Cerebellar nuclear complex (tissue), 1 donor: ENCODE data around the gene SMIM44.

Experiments used
- DNase-seq, 2 experiments: peaks; one replicate each; lab custom pipeline; 2025; lab: John Stamatoyannopoulos, UW

SMIM44 gene

DNA sequence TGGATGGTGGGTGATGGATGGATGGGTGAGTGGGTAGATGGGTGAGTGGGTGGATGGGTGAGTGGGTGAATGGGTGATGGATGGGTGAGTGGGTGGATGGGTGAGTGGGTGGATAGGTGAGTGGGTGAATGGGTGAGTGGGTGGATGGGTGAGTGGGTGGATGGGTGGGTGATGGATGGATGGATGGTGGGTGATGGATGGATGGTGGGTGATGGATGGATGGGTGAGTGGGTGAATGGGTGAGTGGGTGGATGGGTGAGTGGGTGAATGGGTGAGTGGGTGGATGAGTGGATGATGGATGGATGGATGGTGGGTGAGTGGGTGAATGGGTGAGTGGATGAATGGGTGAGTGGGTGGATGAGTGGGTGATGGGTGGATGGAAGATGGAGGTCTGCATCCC lies 5.7 kb downstream of the SMIM44 start:
- no peak for DNase-seq

- no peak for DNase-seq
Measured at GRCh38 chr19:3476830-3477229, 6.4 kb downstream of the SMIM44 start.

GRCh38 chr19:3475449-3475848 lies 7.8 kb downstream of the SMIM44 start:
- no peak for DNase-seq

- no peak for DNase-seq
Measured at GRCh38 chr19:3474614-3475013, 8.6 kb downstream of the SMIM44 start.

DNA sequence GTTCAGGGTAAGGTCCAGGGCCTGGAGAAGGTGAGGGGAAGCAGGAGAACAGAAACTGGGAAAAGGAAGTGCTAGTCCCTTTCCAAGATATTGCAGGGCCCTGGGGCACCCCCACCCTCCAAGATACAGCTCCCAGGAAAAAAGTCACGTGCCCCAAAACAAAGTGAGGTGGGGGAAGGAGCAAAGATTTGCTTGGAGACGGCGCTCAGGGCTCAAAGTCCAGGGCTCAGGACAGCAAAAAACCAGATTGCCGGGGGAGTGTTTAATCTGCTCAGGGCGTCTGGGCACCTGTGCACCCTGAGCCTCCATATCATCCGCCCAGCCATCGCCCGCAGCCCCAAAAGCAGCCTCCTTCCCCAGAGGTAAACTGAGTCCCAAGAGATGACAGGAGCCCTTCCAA lies 9.2 kb downstream of the SMIM44 start:
- no peak for DNase-seq

- no peak for DNase-seq
Measured at GRCh38 chr19:3471954-3472655, 11.1 kb downstream of the SMIM44 start.

GRCh38 chr19:3470500-3471128 lies 12.6 kb downstream of the SMIM44 start:
- DNase-seq, result no peak

- DNase-seq, result no peak
Measured at GRCh38 chr19:3469638-3470499, 13.4 kb downstream of the SMIM44 start.

DNA sequence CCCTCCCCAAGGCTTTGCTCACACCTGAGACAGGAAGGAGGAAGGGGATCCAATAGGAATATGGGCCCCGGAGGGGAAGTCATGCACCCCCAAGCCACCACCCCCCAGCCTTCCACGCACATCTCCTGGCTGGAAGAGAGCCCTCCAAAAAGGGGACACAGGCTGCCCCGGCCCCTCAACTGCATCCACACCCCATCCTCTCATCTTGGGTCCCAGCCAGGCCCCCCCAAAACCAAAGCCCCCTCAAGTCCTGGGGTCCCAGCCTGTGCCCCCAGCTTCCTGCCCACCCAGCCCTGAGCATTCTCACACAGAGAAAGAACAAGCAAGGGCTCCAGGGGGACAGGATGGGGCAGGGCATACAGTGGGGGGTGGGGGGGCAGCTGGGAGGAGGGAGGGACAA lies 15.0 kb downstream of the SMIM44 start:
- no peak for DNase-seq

GRCh38 chr19:3467437-3468198 lies 15.6 kb downstream of the SMIM44 start:
- no peak for DNase-seq

DNA sequence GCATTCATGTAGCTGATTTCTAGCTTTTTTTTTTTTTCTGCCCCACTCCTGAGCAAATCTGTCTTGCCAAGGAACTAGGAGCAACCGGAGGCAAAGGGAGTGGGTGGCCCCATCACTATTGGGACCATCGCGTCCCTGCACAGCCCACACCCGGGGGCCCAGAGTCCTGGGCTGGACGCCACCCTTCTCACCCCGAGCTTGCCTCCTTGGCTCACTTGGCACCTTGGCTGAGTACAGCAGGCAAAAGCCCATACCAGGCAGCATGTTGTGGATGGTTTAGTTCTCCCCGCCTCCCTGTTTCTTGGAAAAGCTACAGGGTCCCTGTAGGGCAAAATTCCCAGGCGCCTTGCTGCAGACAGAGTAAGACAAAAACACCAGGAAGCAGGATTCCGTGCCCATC lies 16.6 kb downstream of the SMIM44 start:
- DNase-seq, result no peak

DNA sequence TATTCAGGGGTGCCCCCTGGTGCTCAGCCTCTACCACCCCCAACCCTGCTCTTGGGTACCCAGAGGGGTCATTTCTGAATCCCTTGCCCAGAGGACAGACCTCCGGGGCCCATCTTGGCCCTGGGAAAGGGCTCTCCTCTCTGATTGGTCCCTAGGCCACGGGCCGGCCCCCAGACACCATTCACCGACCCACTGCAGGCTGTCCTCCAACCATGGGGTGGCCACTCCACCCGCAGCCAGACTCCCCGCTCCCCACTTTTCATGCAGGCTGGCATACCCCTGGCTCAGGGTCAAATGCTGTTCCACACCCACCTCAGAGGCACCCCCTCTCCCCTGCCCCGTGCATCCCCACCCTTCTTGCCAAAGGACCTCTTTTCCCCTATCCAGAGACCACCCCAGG lies 17.7 kb downstream of the SMIM44 start:
- DNase-seq, result no peak

DNA sequence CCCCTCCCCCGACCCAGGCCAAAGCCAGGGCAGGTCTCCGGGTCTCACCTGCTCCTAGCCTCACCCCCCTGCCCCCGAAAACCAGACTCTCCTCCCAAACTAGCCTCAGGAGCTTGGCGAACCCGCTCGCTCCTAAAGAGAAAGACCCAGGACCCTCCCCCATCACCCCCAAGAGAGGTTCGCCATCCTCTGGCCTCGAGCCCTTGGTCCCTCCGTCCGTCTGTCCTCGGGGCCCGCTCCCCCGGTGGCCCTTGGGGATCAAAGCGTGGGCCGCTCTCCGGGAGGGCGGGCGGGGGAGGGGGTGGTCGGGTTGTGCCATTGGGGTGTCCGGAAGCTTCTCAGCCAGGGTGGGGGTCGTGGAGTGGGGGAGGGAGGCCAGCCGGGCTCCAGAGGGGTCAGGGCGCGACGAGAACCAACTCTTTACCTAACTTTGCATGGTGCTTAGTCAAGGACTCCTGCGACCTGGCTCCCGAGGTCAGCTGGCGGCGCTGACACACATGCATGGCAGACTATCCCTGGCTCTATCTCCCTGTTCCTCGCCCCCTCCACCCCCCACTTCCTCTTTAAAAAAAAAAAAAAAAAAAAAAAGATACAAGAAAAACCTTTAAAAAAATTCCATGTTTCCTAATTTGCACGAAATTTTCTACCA lies 18.5 kb downstream of the SMIM44 start:
- DNase-seq, result no peak

DNA sequence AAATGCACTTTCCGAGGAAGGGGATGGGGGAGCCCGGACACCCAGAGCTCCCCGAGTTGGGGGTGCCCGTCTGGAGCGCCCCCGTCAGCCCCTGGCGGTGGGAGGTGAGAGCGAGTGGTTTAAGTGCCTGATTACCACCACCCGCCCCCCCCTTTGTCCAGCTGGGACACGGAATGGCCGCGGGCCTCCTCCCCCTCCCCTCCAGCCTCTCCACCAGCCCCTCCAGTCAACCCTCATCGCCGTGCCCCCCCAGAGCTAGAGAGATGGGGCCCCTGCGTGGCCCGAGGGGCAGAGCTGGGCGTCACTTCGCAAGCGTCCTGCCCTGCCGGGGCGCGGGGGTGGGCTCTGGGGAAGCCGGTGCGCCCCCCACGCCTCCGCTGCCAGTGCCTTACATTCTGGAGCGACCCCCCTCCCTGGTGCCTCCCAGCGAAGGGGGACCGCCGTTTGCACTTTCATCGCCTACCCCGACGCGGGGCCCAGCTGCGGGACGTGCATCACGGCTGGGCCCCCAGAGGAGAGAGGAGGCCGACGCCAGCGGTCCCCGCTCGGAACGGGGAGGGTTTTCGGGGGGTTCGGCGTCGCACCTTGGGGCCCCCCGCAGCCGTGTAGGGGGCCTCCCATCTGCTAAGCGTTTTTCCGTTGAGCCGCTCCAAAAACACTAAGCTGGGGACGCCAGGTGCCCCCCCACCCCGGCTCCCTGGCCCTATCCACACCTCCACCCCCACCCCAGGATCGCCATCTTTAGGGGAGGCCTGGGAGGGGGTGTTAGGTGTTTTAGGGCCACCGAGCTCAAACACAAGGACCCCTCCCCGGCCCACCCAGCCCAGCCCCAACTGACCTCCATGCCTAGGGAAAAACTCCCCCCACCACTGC lies 19.3 kb downstream of the SMIM44 start:
- no peak for DNase-seq

GRCh38 chr19:3462991-3463713 lies 20.1 kb downstream of the SMIM44 start:
- no peak for DNase-seq

DNA sequence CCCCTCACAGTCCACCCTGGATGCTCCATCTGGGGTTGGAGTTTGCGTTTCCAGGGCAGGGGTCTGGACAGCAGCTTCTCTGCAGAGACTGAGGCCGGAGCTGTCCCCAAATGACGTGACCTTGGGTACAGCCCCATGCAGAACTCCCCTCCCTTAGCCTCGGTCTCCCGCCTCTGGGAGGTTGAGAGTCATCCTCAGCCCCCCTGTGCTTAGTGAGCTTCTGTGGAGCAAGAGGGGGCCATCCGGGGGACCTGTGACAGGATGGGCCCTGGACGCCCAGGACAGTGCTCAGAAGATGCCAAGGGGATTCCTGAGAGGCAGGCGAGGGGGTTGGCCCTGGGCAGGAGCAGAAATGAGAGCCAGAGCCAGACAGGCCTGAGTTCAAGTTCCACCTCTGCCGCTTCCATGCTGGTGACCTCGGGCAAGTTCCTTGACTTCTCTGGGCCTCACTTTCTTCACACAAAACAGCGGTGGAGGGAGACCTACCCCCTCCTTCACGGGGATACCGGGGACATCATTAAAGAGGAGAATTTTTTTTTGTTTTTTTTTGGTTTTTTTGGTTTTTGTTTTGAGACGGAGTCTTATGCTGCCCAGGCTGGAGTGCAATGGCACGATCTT lies 23.2 kb downstream of the SMIM44 start:
- no peak for DNase-seq

- no peak for DNase-seq
Measured at GRCh38 chr19:3459089-3459881, 24.0 kb downstream of the SMIM44 start.

DNA sequence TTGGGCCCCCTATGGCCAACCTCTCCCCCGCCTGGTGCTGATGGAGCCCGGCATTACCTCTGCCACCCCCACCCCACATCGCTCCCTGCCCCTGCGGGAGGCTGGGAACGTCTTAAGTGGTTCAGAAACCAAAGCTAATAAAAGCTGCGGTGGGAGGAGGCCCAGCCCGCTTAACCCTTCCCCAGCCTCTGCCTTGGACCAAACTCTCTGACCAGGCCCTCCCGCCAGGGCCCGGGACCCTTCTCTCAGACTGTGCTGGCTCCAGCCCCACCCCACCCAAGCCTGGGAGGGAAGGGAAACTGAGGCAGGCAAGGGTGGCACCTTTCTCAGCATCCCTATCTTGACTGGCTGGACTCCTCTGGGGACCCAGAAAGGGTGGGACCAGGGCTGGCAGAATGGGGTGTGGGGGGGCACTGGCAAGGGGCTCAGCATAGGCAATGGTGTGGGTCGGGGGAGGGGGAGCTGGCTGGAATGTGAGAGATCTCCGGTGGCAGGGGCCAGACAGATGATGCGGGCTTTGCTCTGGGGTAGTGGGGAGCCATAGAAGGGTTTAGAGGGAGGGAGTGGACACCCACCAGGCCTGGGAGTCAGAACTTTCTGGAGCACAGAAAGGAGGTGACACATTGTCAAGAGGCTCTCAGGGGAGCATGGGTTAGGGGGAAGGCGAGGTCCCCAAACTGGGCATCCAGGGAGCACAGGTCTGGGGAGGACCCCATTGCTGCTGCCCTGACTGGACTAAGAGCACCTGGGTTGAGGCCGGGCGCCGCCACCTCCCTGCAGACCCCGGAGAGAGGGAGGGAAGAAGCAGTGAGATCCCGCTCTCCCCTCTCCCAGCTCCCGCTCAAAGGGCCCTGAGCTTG lies 24.8 kb downstream of the SMIM44 start:
- no peak for DNase-seq
